GM23338 (cell line): ENCODE results near the gene FOXN1. TPM values are rescaled to one million over a fixed set of nuclear protein-coding genes. Genes with fewer than 3 reads are reported as not detected.

Source experiments
- ATAC-seq: fragments of 200-7000 bp; cut with Tn5 transposase; 3 replicates; pipeline ENCODE4 v1.9.1; 2020
- DNase-seq: peaks from one replicate; pipeline ENCODE4 v3.0.0-alpha.2; 2015; ENCODE audit warnings: low spot score
- H2AFZ ChIP-seq: fragments of 200-600 bp; sonication (generic); 2 replicates; pipeline ENCODE4 v1.8.0; 2016; ENCODE audit warnings: antibody characterized with exemption, mild to moderate bottlenecking, moderate library complexity
- H3F3A ChIP-seq: fragments of 200-600 bp; sonication (generic); replicated peaks from 2 replicates; pipeline ENCODE4 v1.8.0; 2017; ENCODE audit warnings: antibody characterized with exemption, mixed run types, low read depth
- H3K27ac ChIP-seq: fragments of 200-600 bp; sonication (generic); 2 replicates; pipeline ENCODE4 v1.6.1; 2016; ENCODE audit warnings: low read depth
- H3K27me3 ChIP-seq: fragments of 200-600 bp; sonication (generic); 2 replicates; pipeline ENCODE4 v1.8.0; 2016; ENCODE audit warnings: mild to moderate bottlenecking, mixed run types, moderate library complexity; ENCODE audit not compliant: insufficient read depth
- H3K36me3 ChIP-seq: fragments of 200-600 bp; sonication (generic); 2 replicates; pipeline ENCODE4 v1.8.0; 2016; ENCODE audit warnings: mild to moderate bottlenecking; ENCODE audit not compliant: insufficient read depth
- H3K4me1 ChIP-seq: fragments of 200-600 bp; sonication (generic); 2 replicates; pipeline ENCODE4 v1.8.0; 2016; ENCODE audit warnings: mild to moderate bottlenecking, moderate library complexity; ENCODE audit not compliant: insufficient read depth
- H3K4me2 ChIP-seq: fragments of 200-600 bp; sonication (generic); 2 replicates; pipeline ENCODE4 v1.7.1; 2017; ENCODE audit warnings: mixed run types
- H3K4me3 ChIP-seq: fragments of 200-600 bp; sonication (generic); 2 replicates; pipeline ENCODE4 v1.6.1; 2016; ENCODE audit warnings: mixed run types
- H3K79me2 ChIP-seq: fragments of 200-600 bp; sonication (generic); replicated peaks from 2 replicates; pipeline ENCODE4 v1.8.0; 2017; ENCODE audit warnings: mild to moderate bottlenecking; ENCODE audit not compliant: insufficient read depth
- H3K9me2 ChIP-seq: fragments of 200-600 bp; sonication (generic); 2 replicates; pipeline ENCODE4 v1.8.0; 2017; ENCODE audit not compliant: insufficient read depth
- H4K20me1 ChIP-seq: fragments of 200-600 bp; sonication (generic); replicated peaks from 2 replicates; pipeline ENCODE4 v1.8.0; 2017; ENCODE audit warnings: mild to moderate bottlenecking; ENCODE audit not compliant: insufficient read depth
- H3K27ac Mint-ChIP-seq: 2 replicates; pipeline ENCODE4 v1.8.0; 2020; ENCODE audit warnings: inconsistent platforms, mild to moderate bottlenecking, moderate library complexity, mixed read lengths
- H3K27me3 Mint-ChIP-seq: 3 replicates; pipeline ENCODE4 v1.8.0; 2022; ENCODE audit warnings: low read depth, mild to moderate bottlenecking, moderate library complexity, mixed read lengths, inconsistent platforms; ENCODE audit not compliant: insufficient read depth, poor library complexity
- H3K36me3 Mint-ChIP-seq: 3 replicates; pipeline ENCODE4 v1.8.0; 2021; ENCODE audit warnings: low read depth, mild to moderate bottlenecking, inconsistent platforms, moderate library complexity, mixed read lengths
- H3K4me1 Mint-ChIP-seq: 3 replicates; pipeline ENCODE4 v1.8.0; 2020; ENCODE audit warnings: mild to moderate bottlenecking, inconsistent platforms, mixed read lengths
- H3K4me3 Mint-ChIP-seq: 3 replicates; pipeline ENCODE4 v1.8.0; 2021; ENCODE audit warnings: moderate library complexity, mild to moderate bottlenecking, inconsistent platforms, mixed read lengths
- H3K9me3 Mint-ChIP-seq: 3 replicates; pipeline ENCODE4 v1.8.0; 2020; ENCODE audit warnings: moderate library complexity, mild to moderate bottlenecking, inconsistent platforms, mixed read lengths
- CREB1 ChIP-seq: fragments of 250-450 bp; sonication (Bioruptor Pico); IDR thresholded peaks from 2 replicates; pipeline ENCODE4 v1.5.0; 2020; ENCODE audit warnings: low read depth, mild to moderate bottlenecking, moderate library complexity
- CTCF ChIP-seq, 2 experiments: fragments of 200-600 bp in 1 of 2; sonication (generic) in 1 of 2; conservative IDR thresholded peaks; 2 replicates each; pipeline versions ENCODE4 v1.5.1 to v1.6.1; 2016 to 2017; ENCODE audit warnings: antibody characterized with exemption in 2 of 2, low read depth in 2 of 2, mild to moderate bottlenecking in 2 of 2, moderate library complexity in 1 of 2
- ETS1 ChIP-seq: IDR thresholded peaks from 2 replicates; pipeline ENCODE4 v1.6.1; 2016; ENCODE audit warnings: antibody characterized with exemption
- EZH2 ChIP-seq: fragments of 200-600 bp; sonication (generic); IDR thresholded peaks from one replicate; pipeline ENCODE4 v1.8.0; 2017; ENCODE audit warnings: antibody characterized with exemption, mild to moderate bottlenecking, low read depth; ENCODE audit not compliant: unreplicated experiment
- EZH2phosphoT487 ChIP-seq: fragments of 200-600 bp; sonication (generic); IDR thresholded peaks from one replicate; pipeline ENCODE4 v1.8.1; 2018; ENCODE audit warnings: antibody characterized with exemption; ENCODE audit not compliant: unreplicated experiment
- JUNB ChIP-seq: IDR thresholded peaks from one replicate; pipeline ENCODE4 v1.6.1; 2016; ENCODE audit warnings: antibody characterized with exemption; ENCODE audit not compliant: unreplicated experiment
- NANOG ChIP-seq: IDR thresholded peaks from 2 replicates; pipeline ENCODE4 v1.6.1; 2016; ENCODE audit warnings: antibody characterized with exemption, borderline replicate concordance
- POLR2AphosphoS5 ChIP-seq: IDR thresholded peaks from 2 replicates; pipeline ENCODE4 v1.6.1; 2016; ENCODE audit warnings: antibody characterized with exemption, low read depth
- REST ChIP-seq: IDR thresholded peaks from one replicate; pipeline ENCODE4 v1.6.1; 2018; ENCODE audit warnings: antibody characterized with exemption; ENCODE audit not compliant: unreplicated experiment
- STAT1 ChIP-seq: IDR thresholded peaks from one replicate; pipeline ENCODE4 v1.6.1; 2016; ENCODE audit warnings: antibody characterized with exemption; ENCODE audit not compliant: unreplicated experiment
- ZNF114 ChIP-seq: fragments of 250-450 bp; sonication (Bioruptor Pico); IDR thresholded peaks from 2 replicates; pipeline ENCODE4 v1.5.0; 2020; ENCODE audit warnings: mild to moderate bottlenecking, moderate library complexity
- ZNF331 ChIP-seq: fragments of 250-450 bp; sonication (Bioruptor Pico); IDR thresholded peaks from 2 replicates; pipeline ENCODE4 v1.5.0; 2020; ENCODE audit warnings: low read depth, mild to moderate bottlenecking, moderate library complexity
- ZNF462 ChIP-seq: fragments of 250-450 bp; sonication (Bioruptor Pico); IDR thresholded peaks from 2 replicates; pipeline ENCODE4 v1.5.0; 2020; ENCODE audit warnings: mild to moderate bottlenecking, moderate library complexity
- polyA plus RNA-seq: library from polyadenylated mRNA; unstranded; fragments of >200 nt; fragmentation: Nextera tagmentation; extraction: Ambion mirVana; gene quantifications from 2 replicates; pipeline ENCODE4 v1.2.1, GENCODE V29; 2016
- total RNA-seq: library from RNA; depleted of rRNA; stranded (reverse); fragments of >200 nt; shearing (Covaris generic); gene quantifications from 2 replicates; pipeline ENCODE4 v1.2.3, GENCODE V29; 2014

FOXN1 gene
- total and polyA plus RNA-seq, 2 experiments from 2014 or later: not detected

GRCh38 chr17:28478712-28479615 lies 27.2 kb upstream of the FOXN1 start:
- no peak overlapping the region for H3K4me3 Mint-ChIP-seq
- Histone ChIP-seq H3K27ac (no peak overlapping the region), H3K36me3 (no peaks in the 10 kb centered on the region), H3F3A (0 out of 2 replicates have a peak, but pooled peaks cover 2% of the 10 kb centered on the region), H3K9me2 (no peaks in the 10 kb centered on the region), H3K4me2 (no peak overlapping the region), H3K27me3 (no peaks in the 10 kb centered on the region), H2AFZ (no peak overlapping the region), H3K4me1 (0 out of 2 replicates have a peak, but pooled peaks cover 10% of the 10 kb centered on the region), H3K4me3 (no peak overlapping the region), H4K20me1 (no peaks in the 10 kb centered on the region), H3K79me2 (no peaks in the 10 kb centered on the region)
- peaks cover 13% of the 10 kb centered on the region for H3K4me1 Mint-ChIP-seq
- DNase-seq: no peak
- H3K36me3 Mint-ChIP-seq: no peaks in the 10 kb centered on the region
- TF ChIP-seq ETS1 (no peak), EZH2phosphoT487 (no peak), ZNF462 (no peak), JUNB (no peak), REST (no peak), STAT1 (no peak), CTCF (conservative IDR thresholded peaks at IDR 0.05; ENCODE audit: low read depth in 2 of 2) (no peak), ZNF114 (no peak), NANOG (no peak), CREB1 (CRISPR knock-in tag) (no peak), EZH2 (no peak), POLR2AphosphoS5 (no peak), ZNF331 (CRISPR knock-in tag) (no peak)
- no peak for ATAC-seq
- H3K27ac Mint-ChIP-seq: no peak overlapping the region
- no peaks in the 10 kb centered on the region; the same call in 2 of the 3 replicates for H3K9me3 Mint-ChIP-seq
- peaks cover 9% of the 10 kb centered on the region for H3K27me3 Mint-ChIP-seq
